NCI-H524 (cell line): ENCODE data around the gene PEG3.
"Not testable (repeated sequence)": the region's sequence is repeated elsewhere in the genome, so short reads cannot be mapped to it uniquely, and the experiment has no call there.

Experiments used
- DNase-seq, 2 experiments: peaks; one replicate each; lab custom pipeline; 2025; lab: John Stamatoyannopoulos, UW

PEG3 gene

GRCh38 chr19:56840451-56841192 lies at the start of gene PEG3, which contains the start of gene ZIM2:
Gene PEG3 (minus strand): TSS chr19:56840726. CDS start chr19:56824655, 16,071 bp downstream.
Gene ZIM2 (minus strand): TSS chr19:56840726. CDS start chr19:56824277, 16,449 bp downstream.
- DNase-seq: no peak

GRCh38 chr19:56885173-56885985 lies 44.9 kb upstream of the PEG3 start:
- DNase-seq: no peak

GRCh38 chr19:56884441-56884840 lies 43.9 kb upstream of the PEG3 start:
- no peak for DNase-seq

GRCh38 chr19:56880592-56881190 lies 40.2 kb upstream of the PEG3 start:
- no peak for DNase-seq

- no peak for DNase-seq
Measured at GRCh38 chr19:56877069-56877715, 36.7 kb upstream of the PEG3 start.

- no peak for DNase-seq
Measured at GRCh38 chr19:56875717-56876116, 35.2 kb upstream of the PEG3 start.

- no peak for DNase-seq
Measured at GRCh38 chr19:56874530-56874929, 34.0 kb upstream of the PEG3 start.

GRCh38 chr19:56873493-56873892 lies 33.0 kb upstream of the PEG3 start:
- no peak for DNase-seq

DNA sequence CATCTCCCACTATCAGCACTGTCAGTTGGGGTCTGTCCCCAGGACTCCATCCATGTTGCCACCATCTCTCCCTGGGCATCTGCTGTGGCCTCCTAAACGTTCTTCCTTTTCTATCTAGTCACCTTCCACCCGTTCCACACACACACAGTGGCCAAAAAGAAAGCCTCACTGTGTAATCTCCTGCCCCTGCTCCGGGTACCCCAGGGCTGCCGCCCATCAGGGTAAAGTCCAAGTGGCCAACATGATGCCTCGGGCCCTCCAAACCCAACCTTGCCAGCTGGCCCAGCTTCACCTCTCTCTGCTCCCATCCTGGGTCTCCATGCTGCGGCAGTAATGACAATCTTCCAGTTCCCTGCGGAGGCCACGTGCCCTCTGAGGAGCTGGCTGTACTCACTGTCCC lies 29.4 kb upstream of the PEG3 start:
- no peak for DNase-seq

GRCh38 chr19:56868446-56868845 lies 27.9 kb upstream of the PEG3 start:
- no peak for DNase-seq

DNA sequence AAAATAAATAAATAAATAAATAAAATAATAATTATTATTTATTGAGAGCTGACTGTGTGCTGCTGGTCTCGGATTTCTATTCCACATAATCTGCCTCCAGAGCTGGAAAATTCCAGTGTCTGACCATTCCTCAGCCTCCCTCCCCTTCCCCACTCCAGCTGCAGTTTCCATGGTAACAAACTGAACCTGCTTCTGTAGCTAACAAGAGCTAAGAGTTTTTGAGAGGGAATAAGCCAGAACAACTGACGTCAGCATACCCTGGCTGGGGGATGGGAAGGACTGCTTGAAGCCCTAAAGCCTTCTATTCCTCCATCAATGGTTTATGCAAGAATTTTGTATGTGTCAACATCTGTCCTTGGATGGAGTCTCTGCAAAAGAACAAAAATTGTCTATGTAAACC lies 26.0 kb upstream of the PEG3 start:
- DNase-seq: no peak

DNA sequence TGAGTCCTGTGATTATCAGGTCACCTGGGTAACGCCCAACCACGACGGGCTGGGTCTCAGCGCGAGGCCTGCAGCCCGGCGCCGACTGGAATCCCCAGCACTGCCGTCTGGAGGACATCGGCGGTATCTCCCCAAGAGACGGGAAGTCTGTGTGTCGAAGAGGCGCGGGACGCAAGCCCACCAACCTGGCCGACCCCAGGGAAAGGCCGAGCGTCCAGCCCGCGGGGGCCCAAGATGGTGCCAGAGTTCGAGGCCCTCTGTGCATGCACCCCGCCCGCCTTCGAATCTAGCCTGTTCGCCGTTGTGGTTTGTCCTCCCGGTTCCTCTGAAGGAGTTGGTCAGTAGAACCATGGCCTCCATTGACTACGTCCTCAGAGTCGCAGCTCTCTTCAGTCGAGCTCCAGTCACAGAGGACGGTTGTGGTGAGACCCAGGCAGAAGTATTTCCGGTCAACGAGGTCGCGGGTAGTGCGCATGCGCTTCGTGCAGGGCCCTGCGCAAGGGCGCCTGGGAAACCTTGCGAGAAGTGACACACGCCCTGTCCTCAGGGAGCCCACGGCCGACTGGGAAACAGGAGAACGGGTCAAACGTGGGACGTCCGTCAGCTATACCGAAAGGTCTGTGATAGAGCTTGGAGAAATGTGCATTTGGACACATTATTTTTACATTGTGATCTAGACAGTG lies 24.1 kb upstream of the PEG3 start:
- no peak for DNase-seq

- DNase-seq: no peak
Measured at GRCh38 chr19:56862741-56863140, 22.2 kb upstream of the PEG3 start.

DNA sequence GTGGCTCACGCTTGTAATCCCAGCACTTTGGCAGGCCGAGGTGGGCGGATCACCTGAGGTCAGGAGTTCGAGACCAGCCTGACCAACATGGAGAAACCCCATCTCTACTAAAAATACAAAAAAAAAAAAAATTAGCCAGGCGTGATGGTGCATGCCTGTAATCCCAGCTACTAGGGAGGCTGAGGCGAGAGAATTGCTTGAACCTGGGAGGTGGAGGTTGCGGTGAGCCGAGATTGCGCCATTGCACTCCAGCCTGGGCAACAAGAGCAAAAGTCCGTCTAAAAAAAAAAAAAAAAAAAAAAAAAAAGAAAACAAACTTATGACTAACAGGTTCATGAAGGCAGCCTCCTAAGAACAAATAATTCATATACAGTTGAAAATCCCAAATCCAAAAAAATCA lies 19.9 kb upstream of the PEG3 start:
- not testable (repeated sequence) for DNase-seq

- DNase-seq: no peak
Measured at GRCh38 chr19:56858026-56858425, 17.5 kb upstream of the PEG3 start.

- DNase-seq: no peak
Measured at GRCh38 chr19:56856822-56857221, 16.3 kb upstream of the PEG3 start.

- DNase-seq: not testable (repeated sequence)
Measured at GRCh38 chr19:56852361-56852760, 11.8 kb upstream of the PEG3 start.

DNA sequence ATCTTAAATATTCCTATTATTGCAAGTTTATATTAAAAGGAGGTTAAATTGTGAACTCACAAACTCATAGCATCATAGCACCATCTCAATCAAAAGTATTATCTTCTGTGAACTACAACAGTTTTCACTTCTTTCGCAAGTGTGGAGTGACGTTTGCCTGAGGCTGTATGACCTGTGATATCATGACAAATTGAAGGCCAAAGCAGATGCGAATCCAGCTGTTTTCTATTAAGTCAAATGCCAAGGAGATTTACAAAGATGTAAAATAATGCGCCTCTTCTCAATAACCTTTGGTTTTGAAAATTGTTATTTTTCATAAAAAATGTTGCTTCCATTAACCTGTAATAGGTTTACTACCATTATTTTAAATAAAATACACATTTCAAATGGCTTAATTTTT lies 7.6 kb upstream of the PEG3 start:
- DNase-seq: no peak

GRCh38 chr19:56842412-56842811 lies 1.9 kb upstream of the PEG3 start:
- DNase-seq: no peak

GRCh38 chr19:56841193-56841543 lies 642 bp upstream of the PEG3 start:
- DNase-seq: no peak

DNA sequence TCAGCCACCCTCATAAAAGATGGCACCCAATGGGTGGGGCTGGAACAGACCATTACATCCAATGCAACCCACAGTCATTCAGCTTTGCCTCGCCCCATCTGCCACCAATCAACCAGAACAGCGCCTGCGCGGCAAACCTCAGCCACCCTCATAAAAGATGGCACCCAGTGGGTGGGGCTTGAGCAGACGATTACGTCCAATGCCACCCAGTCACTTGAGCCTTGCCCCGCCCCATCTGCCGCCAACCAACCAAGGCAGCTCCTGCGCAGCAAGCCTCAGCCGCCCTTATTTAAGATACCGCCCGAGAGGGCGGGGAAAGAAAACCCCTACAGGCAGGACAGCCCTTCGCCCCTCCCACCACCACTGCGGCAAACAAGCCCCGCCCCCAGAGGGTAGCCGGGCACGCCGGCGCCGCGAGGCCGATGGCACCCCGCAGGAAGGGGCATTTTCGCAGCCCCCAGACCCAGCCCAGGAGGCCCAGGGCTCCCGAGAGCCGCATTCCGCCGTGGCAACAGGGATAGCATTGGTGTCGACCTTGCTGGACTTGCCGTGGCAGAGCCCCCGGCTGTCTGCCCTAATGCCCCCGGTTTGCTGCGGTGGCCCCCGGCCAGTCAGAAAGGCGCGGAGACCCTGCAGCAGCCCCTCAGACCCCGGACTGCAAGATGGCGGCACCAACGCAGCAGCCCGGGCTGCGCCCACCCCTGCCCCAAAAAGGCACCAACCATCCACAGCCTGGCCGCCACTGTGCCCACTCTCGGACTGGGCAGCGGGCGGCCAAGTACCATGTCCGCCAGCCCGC lies 675 bp downstream of the PEG3 start:
- DNase-seq: no peak
